GM08714 (cell line): ENCODE results near the gene MAP1LC3B.

Experiments
- H3K4me3 ChIP-seq: fragments of 200-500 bp; sonication (Bioruptor generic); 2 replicates; pipeline ENCODE4 v1.5.1; 2014; ENCODE audit warnings: mild to moderate bottlenecking, low read length, inconsistent platforms
- ZNF274 ChIP-seq: IDR thresholded peaks from 2 replicates; pipeline ENCODE4 v1.6.1; 2012; ENCODE audit warnings: mild to moderate bottlenecking, low read depth, low read length

MAP1LC3B gene

DNA sequence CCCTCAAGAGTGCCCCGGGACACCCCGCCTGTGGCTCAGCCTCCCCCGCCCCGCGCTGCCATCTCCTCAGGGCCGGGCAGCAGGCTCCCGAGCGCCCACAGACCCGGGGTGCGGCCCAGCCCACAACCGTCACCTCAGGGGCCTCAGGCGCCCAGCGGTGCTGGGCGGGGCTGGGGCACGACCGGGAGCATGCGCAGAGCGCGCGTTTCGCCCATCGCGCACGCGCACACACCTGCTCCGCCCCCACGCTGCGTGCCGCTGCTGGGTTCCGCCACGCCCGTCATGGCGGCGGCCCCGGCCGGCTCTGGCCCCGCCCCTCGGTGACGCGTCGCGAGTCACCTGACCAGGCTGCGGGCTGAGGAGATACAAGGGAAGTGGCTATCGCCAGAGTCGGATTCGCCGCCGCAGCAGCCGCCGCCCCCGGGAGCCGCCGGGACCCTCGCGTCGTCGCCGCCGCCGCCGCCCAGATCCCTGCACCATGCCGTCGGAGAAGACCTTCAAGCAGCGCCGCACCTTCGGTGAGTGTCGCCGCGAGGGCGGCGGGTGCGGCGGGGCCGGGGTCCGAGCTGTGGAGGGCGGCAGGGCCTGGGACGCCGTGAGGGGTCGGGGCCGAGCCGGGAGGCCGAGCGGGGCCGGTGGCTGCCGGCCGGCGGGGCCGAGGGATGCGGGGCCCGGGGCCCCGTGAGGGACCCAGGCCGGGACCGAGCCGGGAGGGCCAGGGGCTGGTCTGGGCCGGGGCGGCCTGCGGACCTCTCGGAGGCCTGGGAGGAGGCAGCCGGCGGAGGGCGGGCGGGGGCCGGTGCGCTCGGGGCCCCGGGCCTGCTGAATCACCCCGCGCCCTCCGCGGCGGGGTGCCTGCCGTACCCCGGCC, at the start of gene MAP1LC3B:
Gene MAP1LC3B (plus strand): TSS at position 387 of the 871 bp plus-strand sequence. CDS start 92 bp downstream, at position 479.
- no peak for TF ChIP-seq ZNF274
- H3K4me3 ChIP-seq, result peak within 1 kb of the TSS; percentile 71

DNA sequence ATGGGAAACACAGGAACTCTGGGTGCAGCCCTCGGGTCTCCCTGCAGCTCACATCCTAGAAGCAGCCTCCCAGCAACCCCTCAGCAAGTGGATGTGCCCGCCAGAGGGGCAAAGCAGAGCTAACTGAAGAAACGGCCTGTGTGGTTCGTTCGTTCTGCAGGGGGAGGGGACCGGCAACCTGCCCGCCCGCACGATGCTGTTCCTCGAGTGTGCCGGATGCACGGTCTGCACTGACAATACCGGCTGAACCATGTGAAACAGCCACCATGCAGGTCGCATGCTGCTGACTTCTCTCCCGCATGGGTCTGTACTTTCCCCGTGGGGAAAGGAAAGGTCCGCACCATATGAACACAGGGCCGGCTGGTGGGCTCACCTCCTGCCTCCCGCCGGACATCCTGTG, 49.6 kb upstream of the MAP1LC3B start:
- H3K4me3 ChIP-seq, result no peak overlapping the region
- no peak for TF ChIP-seq ZNF274

DNA sequence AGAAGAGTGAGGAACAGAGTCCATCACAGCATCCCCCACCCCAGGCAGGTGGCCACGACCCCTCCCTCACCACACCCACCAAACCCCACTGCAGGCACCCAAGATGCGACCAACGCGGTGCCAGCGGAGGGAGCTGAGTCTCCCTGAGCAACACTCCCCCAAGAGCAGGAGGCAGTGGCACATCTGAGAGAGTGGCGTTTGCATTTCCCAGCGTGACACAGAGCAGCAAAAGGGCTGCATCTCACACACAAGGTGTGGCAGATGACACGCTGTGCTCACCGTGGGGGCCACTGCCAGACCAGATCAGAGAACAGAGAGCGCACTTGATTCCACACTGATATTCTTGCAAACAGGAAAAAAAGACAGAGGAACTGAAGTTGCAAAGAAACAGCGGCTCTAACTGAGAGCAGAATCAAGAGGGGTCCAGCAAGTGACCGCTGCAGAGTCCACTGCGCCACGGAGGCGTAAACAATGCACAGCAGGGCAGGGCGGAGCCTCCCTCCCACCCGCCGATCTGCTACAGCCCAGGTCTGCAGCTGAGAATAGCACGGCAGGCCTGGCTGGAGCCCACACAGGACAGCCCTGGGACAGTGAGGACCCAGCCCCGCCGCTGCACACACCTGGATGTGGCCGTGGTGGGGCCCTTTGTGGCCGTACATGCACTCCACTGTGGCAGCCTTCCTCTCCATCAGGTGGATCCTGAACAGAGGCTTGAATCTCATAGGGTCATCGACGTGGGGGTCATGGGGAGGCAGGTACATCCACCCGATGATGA, 49.0 kb upstream of the MAP1LC3B start:
- TF ChIP-seq ZNF274, result no peak
- H3K4me3 ChIP-seq, result no peak overlapping the region

- H3K4me3 ChIP-seq, result no peak overlapping the region
- no peak for TF ChIP-seq ZNF274
These were observed 48.4 kb upstream of the MAP1LC3B start for GRCh38 chr16:87343753-87344050.

DNA sequence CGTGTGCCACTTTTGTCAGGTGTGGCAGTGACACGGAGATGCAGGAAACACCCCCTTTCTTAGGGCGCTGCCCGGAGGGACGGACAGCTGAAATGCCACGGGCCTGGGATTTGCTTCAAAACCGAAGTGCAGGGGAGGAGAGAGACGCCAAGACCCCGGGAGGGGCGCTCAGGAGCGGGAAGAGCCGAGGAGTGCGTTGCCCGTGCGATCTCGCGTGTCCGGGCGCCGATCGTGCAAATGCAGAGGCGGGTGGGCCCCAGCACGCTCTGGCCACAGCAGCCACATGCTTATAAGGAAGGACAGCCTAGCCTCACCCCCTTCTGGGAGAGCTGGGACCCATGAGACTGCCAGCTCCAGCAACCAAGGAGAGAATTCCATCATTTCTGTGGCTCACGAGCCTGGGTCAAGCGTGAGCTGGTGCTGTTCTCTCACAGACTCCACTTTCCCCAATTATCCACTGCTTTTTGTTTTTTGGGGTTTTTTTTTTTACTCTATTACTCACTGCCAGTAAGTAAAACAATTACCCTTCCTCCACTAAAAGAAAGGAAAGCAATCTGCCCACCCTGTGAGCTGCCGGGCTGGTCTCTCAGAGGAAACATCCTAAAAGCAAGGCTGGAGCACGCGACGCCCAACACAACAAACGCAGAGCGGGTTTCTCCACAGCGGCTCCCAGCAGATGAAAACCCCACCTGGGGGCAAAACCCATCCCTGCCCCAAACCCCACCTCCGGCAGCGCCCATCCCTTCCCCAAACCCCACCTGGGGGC, 47.8 kb upstream of the MAP1LC3B start:
- no peak for TF ChIP-seq ZNF274
- H3K4me3 ChIP-seq, result no peak overlapping the region

- TF ChIP-seq ZNF274, result no peak
- no peak overlapping the region for H3K4me3 ChIP-seq
These were observed 47.1 kb upstream of the MAP1LC3B start for GRCh38 chr16:87344931-87345631.

DNA sequence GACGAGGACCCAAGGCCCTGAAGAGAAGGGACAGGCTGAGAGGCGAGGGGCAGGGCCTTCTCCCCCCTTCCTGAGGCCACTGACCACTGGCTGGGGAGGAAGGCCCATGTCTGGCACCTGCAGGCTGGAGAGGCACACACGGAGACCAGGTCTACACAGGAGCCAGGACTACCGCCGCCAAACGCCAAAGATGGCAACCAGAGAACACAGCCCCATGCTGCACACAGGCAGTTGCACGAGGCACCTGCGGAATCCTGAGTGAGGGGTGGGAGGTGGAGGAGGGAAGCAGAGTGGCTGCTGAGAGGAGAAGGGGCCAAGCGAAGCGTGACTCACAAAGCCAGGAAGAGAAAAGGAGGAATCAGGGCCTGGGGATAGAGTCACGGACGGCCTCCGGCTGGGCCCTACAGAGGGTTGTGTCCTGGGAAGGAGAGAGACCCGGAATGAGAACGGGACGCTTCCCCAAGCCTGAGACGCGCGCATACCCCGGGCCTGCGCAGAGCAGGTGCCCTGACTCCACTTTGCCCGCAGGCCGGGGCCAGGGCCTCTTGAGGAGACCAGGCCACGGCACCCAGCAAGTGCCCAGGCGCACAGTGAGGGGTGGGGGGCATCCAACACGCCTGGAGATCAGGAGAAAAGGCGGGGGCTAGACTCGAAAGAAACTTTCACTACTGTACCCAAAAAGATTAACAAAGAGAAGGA, 46.3 kb upstream of the MAP1LC3B start:
- TF ChIP-seq ZNF274, result no peak
- H3K4me3 ChIP-seq, result no peak overlapping the region

GRCh38 chr16:87346517-87347060, 45.5 kb upstream of the MAP1LC3B start:
- no peak for TF ChIP-seq ZNF274
- H3K4me3 ChIP-seq, result no peak overlapping the region

- TF ChIP-seq ZNF274, result no peak
- no peak overlapping the region for H3K4me3 ChIP-seq
These were observed 44.1 kb upstream of the MAP1LC3B start for GRCh38 chr16:87347932-87348615.

DNA sequence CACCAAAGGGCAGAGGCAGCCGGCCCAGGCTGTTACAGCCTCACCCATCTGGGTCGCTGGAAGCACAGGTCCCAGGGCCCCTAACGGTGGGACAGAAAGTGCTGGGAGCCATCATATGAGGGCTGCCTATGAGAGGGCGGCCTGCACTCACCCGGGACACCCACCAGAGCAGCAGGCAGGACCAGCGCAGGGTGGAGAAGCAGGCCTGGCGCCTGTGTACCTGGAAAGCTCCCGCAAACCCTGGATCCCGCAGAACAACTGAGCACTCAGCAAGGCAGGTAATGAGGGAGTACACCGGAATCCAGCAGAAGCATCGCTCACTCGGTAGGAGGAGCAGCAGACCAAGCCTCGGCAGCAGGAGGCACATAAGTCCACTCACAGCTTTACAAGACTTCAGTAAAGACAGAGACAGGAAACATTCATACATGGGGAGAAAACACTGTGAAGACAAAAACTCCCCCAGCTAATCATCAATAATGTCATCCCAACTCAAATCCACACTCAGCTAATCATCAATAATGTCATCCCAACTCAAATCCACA, 43.4 kb upstream of the MAP1LC3B start:
- TF ChIP-seq ZNF274, result no peak
- H3K4me3 ChIP-seq, result no peak overlapping the region

DNA sequence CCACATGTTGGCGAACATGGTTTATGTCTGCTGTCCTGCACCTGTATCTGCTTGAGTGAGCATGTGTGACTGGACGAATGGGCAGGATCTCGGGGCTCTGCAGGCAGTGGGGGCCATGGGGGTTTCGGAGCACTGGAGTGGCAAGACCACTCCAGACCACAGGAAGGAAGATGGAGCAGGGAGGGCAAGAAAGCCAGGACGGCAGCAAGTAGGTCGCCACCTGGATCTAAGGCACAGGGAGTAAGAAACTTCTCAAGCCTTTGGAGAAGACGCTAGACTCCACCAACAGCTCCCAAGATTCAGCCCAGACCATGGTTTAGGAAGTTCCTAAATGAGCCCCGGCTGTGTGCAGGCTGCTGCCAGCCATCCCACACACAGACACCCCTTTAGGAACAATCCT, 42.1 kb upstream of the MAP1LC3B start:
- H3K4me3 ChIP-seq, result no peak overlapping the region
- TF ChIP-seq ZNF274, result no peak

DNA sequence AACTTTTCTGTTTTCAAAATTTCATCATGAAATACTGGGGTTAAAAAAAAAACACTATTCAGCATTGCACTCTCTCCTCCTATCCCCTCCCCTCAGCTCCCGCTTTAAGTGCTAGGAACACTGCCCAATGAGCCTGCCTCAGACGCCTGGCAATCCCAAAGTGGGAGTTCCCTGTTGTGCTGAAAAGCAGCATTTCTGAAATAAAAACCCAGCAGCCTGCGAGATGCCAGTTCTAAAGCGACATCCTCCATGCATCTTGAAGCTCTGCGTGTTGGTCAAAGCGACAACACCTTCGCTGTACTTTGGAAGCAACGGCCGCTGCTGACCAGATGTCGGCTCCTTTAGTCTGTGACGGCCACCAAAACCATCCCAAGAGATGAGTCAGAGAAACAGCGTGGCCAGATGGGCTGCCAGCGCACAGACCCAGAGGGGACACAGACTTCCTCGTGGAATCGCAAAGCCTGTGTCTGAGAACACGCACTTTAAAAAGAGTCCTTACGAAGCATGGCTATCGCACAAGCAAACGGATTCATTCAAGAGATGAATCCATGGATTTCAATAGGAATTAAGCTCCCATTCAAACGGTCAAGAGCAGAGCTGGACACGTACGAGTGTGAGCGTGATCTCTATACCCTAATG, 41.3 kb upstream of the MAP1LC3B start:
- no peak overlapping the region for H3K4me3 ChIP-seq
- no peak for TF ChIP-seq ZNF274
